GM23338 (cell line): ENCODE measurements around the gene MCU. TPM values are rescaled to one million over a fixed set of nuclear protein-coding genes. Genes with fewer than 3 reads are reported as not detected.

Experiments
- ATAC-seq: fragments of 200-7000 bp; cut with Tn5 transposase; 3 replicates; pipeline ENCODE4 v1.9.1; 2020
- DNase-seq: peaks from one replicate; pipeline ENCODE4 v3.0.0-alpha.2; 2015; ENCODE audit warnings: low spot score
- H2AFZ ChIP-seq: fragments of 200-600 bp; sonication (generic); 2 replicates; pipeline ENCODE4 v1.8.0; 2016; ENCODE audit warnings: antibody characterized with exemption, mild to moderate bottlenecking, moderate library complexity
- H3F3A ChIP-seq: fragments of 200-600 bp; sonication (generic); replicated peaks from 2 replicates; pipeline ENCODE4 v1.8.0; 2017; ENCODE audit warnings: antibody characterized with exemption, mixed run types, low read depth
- H3K27ac ChIP-seq: fragments of 200-600 bp; sonication (generic); 2 replicates; pipeline ENCODE4 v1.6.1; 2016; ENCODE audit warnings: low read depth
- H3K27me3 ChIP-seq: fragments of 200-600 bp; sonication (generic); 2 replicates; pipeline ENCODE4 v1.8.0; 2016; ENCODE audit warnings: mild to moderate bottlenecking, mixed run types, moderate library complexity; ENCODE audit not compliant: insufficient read depth
- H3K36me3 ChIP-seq: fragments of 200-600 bp; sonication (generic); 2 replicates; pipeline ENCODE4 v1.8.0; 2016; ENCODE audit warnings: mild to moderate bottlenecking; ENCODE audit not compliant: insufficient read depth
- H3K4me1 ChIP-seq: fragments of 200-600 bp; sonication (generic); 2 replicates; pipeline ENCODE4 v1.8.0; 2016; ENCODE audit warnings: mild to moderate bottlenecking, moderate library complexity; ENCODE audit not compliant: insufficient read depth
- H3K4me2 ChIP-seq: fragments of 200-600 bp; sonication (generic); 2 replicates; pipeline ENCODE4 v1.7.1; 2017; ENCODE audit warnings: mixed run types
- H3K4me3 ChIP-seq: fragments of 200-600 bp; sonication (generic); 2 replicates; pipeline ENCODE4 v1.6.1; 2016; ENCODE audit warnings: mixed run types
- H3K79me2 ChIP-seq: fragments of 200-600 bp; sonication (generic); replicated peaks from 2 replicates; pipeline ENCODE4 v1.8.0; 2017; ENCODE audit warnings: mild to moderate bottlenecking; ENCODE audit not compliant: insufficient read depth
- H3K9me2 ChIP-seq: fragments of 200-600 bp; sonication (generic); 2 replicates; pipeline ENCODE4 v1.8.0; 2017; ENCODE audit not compliant: insufficient read depth
- H4K20me1 ChIP-seq: fragments of 200-600 bp; sonication (generic); replicated peaks from 2 replicates; pipeline ENCODE4 v1.8.0; 2017; ENCODE audit warnings: mild to moderate bottlenecking; ENCODE audit not compliant: insufficient read depth
- H3K27ac Mint-ChIP-seq: 2 replicates; pipeline ENCODE4 v1.8.0; 2020; ENCODE audit warnings: inconsistent platforms, mild to moderate bottlenecking, moderate library complexity, mixed read lengths
- H3K27me3 Mint-ChIP-seq: 3 replicates; pipeline ENCODE4 v1.8.0; 2022; ENCODE audit warnings: low read depth, mild to moderate bottlenecking, moderate library complexity, mixed read lengths, inconsistent platforms; ENCODE audit not compliant: insufficient read depth, poor library complexity
- H3K36me3 Mint-ChIP-seq: 3 replicates; pipeline ENCODE4 v1.8.0; 2021; ENCODE audit warnings: low read depth, mild to moderate bottlenecking, inconsistent platforms, moderate library complexity, mixed read lengths
- H3K4me1 Mint-ChIP-seq: 3 replicates; pipeline ENCODE4 v1.8.0; 2020; ENCODE audit warnings: mild to moderate bottlenecking, inconsistent platforms, mixed read lengths
- H3K4me3 Mint-ChIP-seq: 3 replicates; pipeline ENCODE4 v1.8.0; 2021; ENCODE audit warnings: moderate library complexity, mild to moderate bottlenecking, inconsistent platforms, mixed read lengths
- H3K9me3 Mint-ChIP-seq: 3 replicates; pipeline ENCODE4 v1.8.0; 2020; ENCODE audit warnings: moderate library complexity, mild to moderate bottlenecking, inconsistent platforms, mixed read lengths
- CREB1 ChIP-seq: fragments of 250-450 bp; sonication (Bioruptor Pico); IDR thresholded peaks from 2 replicates; pipeline ENCODE4 v1.5.0; 2020; ENCODE audit warnings: low read depth, mild to moderate bottlenecking, moderate library complexity
- CTCF ChIP-seq, 2 experiments: fragments of 200-600 bp in 1 of 2; sonication (generic) in 1 of 2; conservative IDR thresholded peaks; 2 replicates each; pipeline versions ENCODE4 v1.5.1 to v1.6.1; 2016 to 2017; ENCODE audit warnings: antibody characterized with exemption in 2 of 2, low read depth in 2 of 2, mild to moderate bottlenecking in 2 of 2, moderate library complexity in 1 of 2
- ETS1 ChIP-seq: IDR thresholded peaks from 2 replicates; pipeline ENCODE4 v1.6.1; 2016; ENCODE audit warnings: antibody characterized with exemption
- EZH2 ChIP-seq: fragments of 200-600 bp; sonication (generic); IDR thresholded peaks from one replicate; pipeline ENCODE4 v1.8.0; 2017; ENCODE audit warnings: antibody characterized with exemption, mild to moderate bottlenecking, low read depth; ENCODE audit not compliant: unreplicated experiment
- EZH2phosphoT487 ChIP-seq: fragments of 200-600 bp; sonication (generic); IDR thresholded peaks from one replicate; pipeline ENCODE4 v1.8.1; 2018; ENCODE audit warnings: antibody characterized with exemption; ENCODE audit not compliant: unreplicated experiment
- JUNB ChIP-seq: IDR thresholded peaks from one replicate; pipeline ENCODE4 v1.6.1; 2016; ENCODE audit warnings: antibody characterized with exemption; ENCODE audit not compliant: unreplicated experiment
- NANOG ChIP-seq: IDR thresholded peaks from 2 replicates; pipeline ENCODE4 v1.6.1; 2016; ENCODE audit warnings: antibody characterized with exemption, borderline replicate concordance
- POLR2AphosphoS5 ChIP-seq: IDR thresholded peaks from 2 replicates; pipeline ENCODE4 v1.6.1; 2016; ENCODE audit warnings: antibody characterized with exemption, low read depth
- REST ChIP-seq: IDR thresholded peaks from one replicate; pipeline ENCODE4 v1.6.1; 2018; ENCODE audit warnings: antibody characterized with exemption; ENCODE audit not compliant: unreplicated experiment
- STAT1 ChIP-seq: IDR thresholded peaks from one replicate; pipeline ENCODE4 v1.6.1; 2016; ENCODE audit warnings: antibody characterized with exemption; ENCODE audit not compliant: unreplicated experiment
- ZNF114 ChIP-seq: fragments of 250-450 bp; sonication (Bioruptor Pico); IDR thresholded peaks from 2 replicates; pipeline ENCODE4 v1.5.0; 2020; ENCODE audit warnings: mild to moderate bottlenecking, moderate library complexity
- ZNF331 ChIP-seq: fragments of 250-450 bp; sonication (Bioruptor Pico); IDR thresholded peaks from 2 replicates; pipeline ENCODE4 v1.5.0; 2020; ENCODE audit warnings: low read depth, mild to moderate bottlenecking, moderate library complexity
- ZNF462 ChIP-seq: fragments of 250-450 bp; sonication (Bioruptor Pico); IDR thresholded peaks from 2 replicates; pipeline ENCODE4 v1.5.0; 2020; ENCODE audit warnings: mild to moderate bottlenecking, moderate library complexity
- polyA plus RNA-seq: library from polyadenylated mRNA; unstranded; fragments of >200 nt; fragmentation: Nextera tagmentation; extraction: Ambion mirVana; gene quantifications from 2 replicates; pipeline ENCODE4 v1.2.1, GENCODE V29; 2016
- total RNA-seq: library from RNA; depleted of rRNA; stranded (reverse); fragments of >200 nt; shearing (Covaris generic); gene quantifications from 2 replicates; pipeline ENCODE4 v1.2.3, GENCODE V29; 2014

MCU gene
- total and polyA plus RNA-seq, 2 experiments from 2014 or later: 41.8 to 68.2 TPM

- Histone ChIP-seq H3F3A (no peaks in the 10 kb centered on the region), H3K4me1 (peaks cover 5% of the 10 kb centered on the region; the same call in 1 of the 2 replicates), H3K4me3 (no peak overlapping the region), H4K20me1 (peaks cover 3% of the 10 kb centered on the region; the same call in 1 of the 2 replicates), H3K27me3 (no peaks in the 10 kb centered on the region), H3K79me2 (peaks cover 82% of the 10 kb centered on the region), H3K4me2 (no peak overlapping the region), H2AFZ (no peak overlapping the region), H3K36me3 (no peaks in the 10 kb centered on the region), H3K9me2 (no peaks in the 10 kb centered on the region), H3K27ac (no peak overlapping the region)
- Mint-ChIP-seq H3K4me1 (peaks cover 9% of the 10 kb centered on the region), H3K36me3 (peaks cover 6% of the 10 kb centered on the region; the same call in 1 of the 3 replicates), H3K9me3 (no peaks in the 10 kb centered on the region), H3K4me3 (no peak overlapping the region), H3K27me3 (peaks cover 3% of the 10 kb centered on the region), H3K27ac (peak overlapping the region; percentile 14; the same call in 1 of the 2 replicates)
- TF ChIP-seq CTCF (conservative IDR thresholded peaks at IDR 0.05; ENCODE audit: low read depth in 2 of 2) (no peak), ZNF331 (CRISPR knock-in tag) (no peak), ZNF114 (CRISPR knock-in tag) (no peak), NANOG (no peak), EZH2phosphoT487 (no peak), CREB1 (CRISPR knock-in tag) (no peak), STAT1 (no peak), JUNB (no peak), EZH2 (no peak), ZNF462 (CRISPR knock-in tag) (no peak), ETS1 (no peak), POLR2AphosphoS5 (no peak), REST (no peak)
- no peak for ATAC-seq
- DNase-seq: no peak
Observed at GRCh38 chr10:72727130-72727529, 35.2 kb downstream of the MCU start.
